H1 (cell line): ENCODE data around the gene HDAC6. TPM values are rescaled to one million over a fixed set of nuclear protein-coding genes. Genes with fewer than 3 reads are reported as not detected.

ENCODE experiments used
- CTCF ChIA-PET: fragments of 300-600 bp; sonication (Branson Sonifier 250); formaldehyde crosslinking; loops from one replicate; lab custom pipeline; 2021; ENCODE audit not compliant: partially characterized antibody; lab: Charles Lee
- POLR2A ChIA-PET: fragments of 300-600 bp; sonication (Branson Sonifier 250); formaldehyde crosslinking; loops from one replicate; lab custom pipeline; 2021; ENCODE audit warnings: inconsistent platforms; ENCODE audit not compliant: partially characterized antibody; lab: Charles Lee
- DNase-seq, 2 experiments: peaks; one replicate each; pipeline versions ENCODE4 v3.0.0 to v3.0.0-alpha.2; 2010 to 2022; ENCODE audit warnings: low spot score in 2 of 2, low read depth in 1 of 2, mixed read lengths in 1 of 2
- FAIRE-seq: peaks from 2 replicates; lab custom pipeline; 2011; peaks lifted over from hg19 to GRCh38; lab: Jason Lieb, UNC
- H2AFZ ChIP-seq: 2 replicates; pipeline ENCODE4 v1.8.1; 2012; ENCODE audit warnings: low read length, inconsistent platforms
- H2AK5ac ChIP-seq: 2 replicates; pipeline ENCODE4 v1.6.1; 2013; ENCODE audit warnings: low read depth, low read length
- H2BK120ac ChIP-seq: replicated peaks from 2 replicates; pipeline ENCODE3; 2013; ENCODE audit warnings: low read depth, low read length, inconsistent platforms
- H2BK12ac ChIP-seq: 2 replicates; pipeline ENCODE4 v1.6.1; 2013; ENCODE audit warnings: low read depth, low read length
- H2BK15ac ChIP-seq: 2 replicates; pipeline ENCODE4 v1.6.1; 2013; ENCODE audit warnings: low read length
- H2BK20ac ChIP-seq: 2 replicates; pipeline ENCODE4 v1.6.1; 2013; ENCODE audit warnings: low read length
- H2BK5ac ChIP-seq: 2 replicates; pipeline ENCODE4 v1.6.1; 2013; ENCODE audit warnings: low read depth, low read length
- H3K14ac ChIP-seq: 2 replicates; pipeline ENCODE4 v1.6.1; 2013; ENCODE audit warnings: inconsistent platforms; ENCODE audit not compliant: insufficient read length
- H3K18ac ChIP-seq: 2 replicates; pipeline ENCODE4 v1.6.1; 2013; ENCODE audit warnings: low read length; ENCODE audit errors: extremely low read depth
- H3K23ac ChIP-seq: 2 replicates; pipeline ENCODE4 v1.6.1; 2013; ENCODE audit warnings: inconsistent platforms; ENCODE audit not compliant: insufficient read length
- H3K23me2 ChIP-seq: 2 replicates; pipeline ENCODE4 v1.6.1; 2013; ENCODE audit warnings: low read depth, low read length
- H3K27ac ChIP-seq: 2 replicates; pipeline ENCODE4 v1.6.1; 2011; ENCODE audit warnings: low read depth, low read length, inconsistent platforms
- H3K27me3 ChIP-seq, 4 experiments: replicated peaks in 1 of 4; 1 replicate in 1 of 4; 2 replicates in 3 of 4; pipeline versions ENCODE4 v1.6.1 to v1.8.1; 2011 to 2013; ENCODE audit warnings: low read length in 3 of 4, mild to moderate bottlenecking in 3 of 4, inconsistent platforms in 2 of 4, mixed read lengths in 2 of 4, moderate library complexity in 1 of 4; ENCODE audit not compliant: control insufficient read depth in 3 of 4, insufficient read depth in 3 of 4; ENCODE audit errors: extremely low read depth in 1 of 4
- H3K36me3 ChIP-seq, 4 experiments: 2 replicates each; pipeline versions ENCODE4 v1.6.1 to v1.8.1; 2011 to 2013; ENCODE audit warnings: mild to moderate bottlenecking in 4 of 4, low read length in 3 of 4, moderate library complexity in 2 of 4, control low read depth in 1 of 4, inconsistent platforms in 1 of 4; ENCODE audit not compliant: insufficient read depth in 4 of 4, control insufficient read depth in 2 of 4
- H3K4ac ChIP-seq: replicated peaks from 2 replicates; pipeline ENCODE3; 2013; ENCODE audit warnings: low read length, low read depth, mixed read lengths, inconsistent platforms; ENCODE audit not compliant: insufficient read length
- H3K4me1 ChIP-seq, 4 experiments: replicated peaks in 1 of 4; 1 replicate in 1 of 4; 2 replicates in 3 of 4; pipeline versions ENCODE4 v1.6.1 to v1.8.1; 2011 to 2013; ENCODE audit warnings: low read length in 3 of 4, inconsistent platforms in 2 of 4, mixed read lengths in 1 of 4; ENCODE audit not compliant: insufficient read depth in 4 of 4, control insufficient read depth in 3 of 4
- H3K4me2 ChIP-seq, 2 experiments: 2 replicates each; pipeline versions ENCODE4 v1.6.1 to v1.8.1; 2011 to 2013; ENCODE audit warnings: low read depth in 2 of 2, low read length in 2 of 2, control low read depth in 1 of 2, inconsistent platforms in 1 of 2, mild to moderate bottlenecking in 1 of 2; ENCODE audit not compliant: insufficient read depth in 1 of 2
- H3K4me3 ChIP-seq, 4 experiments: fragments of 200-600, 300-600 bp in 1 of 4; sonication (generic), shearing (Covaris generic), sonication (Bioruptor Twin) in 1 of 4; 2 replicates each; pipeline versions ENCODE4 v1.5.1 to v1.8.1; 2011 to 2016; ENCODE audit warnings: low read length in 4 of 4, low read depth in 3 of 4, control low read depth in 2 of 4, inconsistent platforms in 2 of 4, mild to moderate bottlenecking in 2 of 4, mixed read lengths in 1 of 4, moderate library complexity in 1 of 4; ENCODE audit not compliant: insufficient read depth in 2 of 4; ENCODE audit errors: extremely low read depth in 1 of 4
- H3K56ac ChIP-seq: replicated peaks from 2 replicates; pipeline ENCODE3; 2013; ENCODE audit warnings: low read depth, mild to moderate bottlenecking, mixed read lengths, low read length, inconsistent platforms; ENCODE audit not compliant: insufficient read length
- H3K79me1 ChIP-seq: 2 replicates; pipeline ENCODE4 v1.6.1; 2013; ENCODE audit warnings: low read depth, low read length, control low read depth
- H3K79me2 ChIP-seq, 2 experiments: 2 replicates each; pipeline versions ENCODE4 v1.6.1 to v1.8.1; 2012 to 2013; ENCODE audit warnings: low read length in 2 of 2, mild to moderate bottlenecking in 2 of 2, inconsistent platforms in 1 of 2; ENCODE audit not compliant: insufficient read depth in 2 of 2, control insufficient read depth in 1 of 2
- H3K9ac ChIP-seq, 4 experiments: replicated peaks in 1 of 4; 1 replicate in 1 of 4; 2 replicates in 3 of 4; pipeline versions ENCODE4 v1.6.1 to v1.8.1; 2011 to 2013; ENCODE audit warnings: low read depth in 3 of 4, low read length in 3 of 4, control low read depth in 2 of 4, mild to moderate bottlenecking in 2 of 4, moderate library complexity in 2 of 4, inconsistent platforms in 1 of 4; ENCODE audit errors: extremely low read depth in 1 of 4
- H3K9me3 ChIP-seq, 2 experiments: 2 replicates each; pipeline versions ENCODE4 v1.6.1 to v1.8.1; 2012 to 2013; ENCODE audit warnings: mild to moderate bottlenecking in 2 of 2, moderate library complexity in 2 of 2, control low read depth in 1 of 2, inconsistent platforms in 1 of 2, low read depth in 1 of 2, low read length in 1 of 2, mixed read lengths in 1 of 2; ENCODE audit not compliant: insufficient read depth in 2 of 2
- H4K20me1 ChIP-seq, 2 experiments: replicated peaks in 1 of 2; 2 replicates each; pipeline versions ENCODE3 to v1.8.1; 2011 to 2013; ENCODE audit warnings: inconsistent platforms in 2 of 2, low read length in 2 of 2, mild to moderate bottlenecking in 1 of 2; ENCODE audit not compliant: insufficient read depth in 2 of 2, control insufficient read depth in 1 of 2
- H4K5ac ChIP-seq: 2 replicates; pipeline ENCODE4 v1.6.1; 2013; ENCODE audit warnings: low read length, low read depth, mixed read lengths, inconsistent platforms; ENCODE audit not compliant: insufficient read length
- H4K8ac ChIP-seq: 2 replicates; pipeline ENCODE4 v1.8.0; 2013; ENCODE audit warnings: mild to moderate bottlenecking, moderate library complexity, low read length, inconsistent platforms; ENCODE audit not compliant: insufficient read depth; ENCODE audit errors: extremely low read depth
- H4K91ac ChIP-seq: replicated peaks from 2 replicates; pipeline ENCODE3; 2013; ENCODE audit warnings: low read length, mixed read lengths, inconsistent platforms; ENCODE audit not compliant: insufficient read length
- ASH2L ChIP-seq: fragments of 200-600, 300-600 bp; sonication (generic); IDR thresholded peaks from one replicate; pipeline ENCODE4 v1.7.1; 2017; ENCODE audit warnings: low read length
- BRCA1 ChIP-seq: IDR thresholded peaks from 2 replicates; pipeline ENCODE4 v1.6.1; 2012; ENCODE audit warnings: low read depth, low read length, improper control_type of control experiment
- CTBP2 ChIP-seq: IDR thresholded peaks from 2 replicates; pipeline ENCODE4 v1.7.0; 2011; ENCODE audit warnings: borderline replicate concordance, mild to moderate bottlenecking, moderate library complexity, mixed read lengths, low read length; ENCODE audit not compliant: insufficient read depth, insufficient read length
- EGR1 ChIP-seq: IDR thresholded peaks from 2 replicates; pipeline ENCODE4 v1.6.1; 2011; ENCODE audit warnings: low read depth, low read length, borderline replicate concordance
- EZH2 ChIP-seq: fragments of 200-600 bp; sonication (generic); IDR thresholded peaks from 2 replicates; pipeline ENCODE4 v1.7.1; 2012; ENCODE audit warnings: low read depth, mild to moderate bottlenecking, moderate library complexity, low read length, inconsistent platforms; ENCODE audit not compliant: severe bottlenecking
- KDM4A ChIP-seq: IDR thresholded peaks from one replicate; pipeline ENCODE4 v1.7.1; 2012; ENCODE audit warnings: low read depth, mild to moderate bottlenecking, moderate library complexity, low read length, inconsistent platforms; ENCODE audit not compliant: severe bottlenecking
- RAD21 ChIP-seq, 2 experiments: IDR thresholded peaks in 1 of 2; conservative IDR thresholded peaks in 1 of 2; 2 replicates each; pipeline ENCODE4 v1.6.1; 2011; ENCODE audit warnings: low read depth in 2 of 2, low read length in 2 of 2, improper control_type of control experiment in 1 of 2, inconsistent platforms in 1 of 2, mild to moderate bottlenecking in 1 of 2, moderate library complexity in 1 of 2
- RNF2 ChIP-seq: fragments of 200-900, 300-1000 bp; sonication (generic); IDR thresholded peaks from 2 replicates; pipeline ENCODE4 v1.7.1; 2016; ENCODE audit warnings: borderline replicate concordance, low read depth, mild to moderate bottlenecking, antibody characterized with exemption, low read length; ENCODE audit not compliant: poor library complexity, severe bottlenecking; ENCODE audit errors: missing control alignments
- WGBS, 2 experiments: shearing (Covaris generic) in 1 of 2; methylation state at CpG; one replicate each; pipeline versions ENCODE4 v1.1.6 to v1.1.7; 2013 to 2015; ENCODE audit warnings: low lambda C conversion rate in 2 of 2, mixed read lengths in 2 of 2, inconsistent platforms in 1 of 2, low coverage in 1 of 2, missing lambda C conversion rate in 1 of 2; ENCODE audit not compliant: insufficient replicate concordance in 2 of 2, insufficient coverage in 1 of 2, insufficient read length in 1 of 2; ENCODE audit errors: extremely low coverage in 1 of 2, missing lambda C conversion rate in 1 of 2; 5-methylcytosine and 5-hydroxymethylcytosine counted together
- polyA plus RNA-seq, 7 experiments: library from polyadenylated mRNA; depleted of rRNA in 3 of 7; stranded (reverse) in 5 of 7; unstranded in 2 of 7; fragments of >200 nt in 5 of 7; fragments of 200-250 nt in 2 of 7; gene quantifications; 1 replicate in 5 of 7; 2 replicates in 1 of 7; 4 replicates in 1 of 7; pipeline versions ENCODE4 v1.2.1 to v1.2.3, GENCODE V29; 2011 to 2013; ENCODE audit warnings: missing spikeins in 2 of 7, mixed read lengths in 2 of 7
- total RNA-seq: library from RNA; stranded (reverse); fragmentation: NEBNext Ultra II Directional; extraction: Animal tissue kit (Norgen Biotek cat#: 25700); gene quantifications from 2 replicates; pipeline ENCODE4 v1.2.1, GENCODE V29; 2021
- TF ChIP-seq, protein P1 (sequence below): IDR thresholded peaks from 2 replicates; pipeline ENCODE4 v1.6.1; 2011; ENCODE audit warnings: low read length, improper control_type of control experiment

HDAC6 gene
- total and polyA plus RNA-seq, 2 of the 8 experiments (the other 6 are each of a cell fraction or from before 2014, with no cell fraction given): 34.0 to 51.8 TPM

DNA sequence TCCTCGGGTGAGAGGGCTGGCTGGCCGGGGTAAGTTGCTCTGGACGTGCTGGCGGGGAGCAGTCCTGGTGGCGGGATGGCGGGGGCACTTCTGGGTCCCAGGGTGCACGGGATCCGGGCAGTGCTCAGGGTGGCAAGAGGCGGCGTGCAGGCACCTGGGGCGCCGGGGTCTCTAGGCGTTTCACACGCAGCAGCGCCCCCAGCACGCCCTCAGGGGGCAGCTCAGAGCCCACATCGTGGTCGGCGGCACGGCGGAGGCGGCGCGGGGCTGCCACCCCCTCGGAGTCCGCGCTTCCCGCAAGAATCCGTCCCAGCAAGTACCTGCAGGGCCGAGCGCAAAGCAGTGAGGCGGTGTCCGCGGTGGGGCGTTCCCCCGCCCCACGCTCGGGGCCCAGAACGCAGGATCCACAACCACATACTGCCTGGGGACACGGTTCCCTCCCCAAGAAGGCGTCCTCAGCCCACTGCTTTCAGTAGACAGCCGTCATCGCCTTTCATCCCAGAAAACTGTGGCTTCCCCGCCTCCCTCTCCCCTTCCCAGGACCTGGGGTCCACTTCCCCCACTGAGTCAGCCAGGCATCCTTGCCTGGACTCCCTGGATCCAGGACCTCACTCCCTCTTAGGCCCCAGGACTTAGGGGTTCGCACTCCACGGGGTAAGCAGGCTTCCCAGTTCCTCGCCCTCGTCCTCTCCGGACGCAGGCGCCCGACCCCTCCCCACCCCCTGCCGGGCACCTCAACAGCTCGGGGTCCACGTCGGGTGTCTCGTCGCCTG lies 29.5 kb downstream of the HDAC6 start:
- ChIA-PET CTCF (interaction anchor here (0.8 to 1.6 kb wide), 3 partner anchors 9 to 34 kb away, joined by 3 to 4 read pairs (median 4); no protein-coding TSS in a partner anchor), POLR2A (interaction anchor here (1.1 to 2.1 kb wide), 3 partner anchors 25 to 66 kb away, joined by 3 to 6 read pairs (median 5); partner anchors contain the start of genes PQBP1 and TIMM17B)
- Histone ChIP-seq H2AFZ (peak overlapping the region; percentile 70; the same call in 1 of the 2 replicates), H2BK20ac (no peak overlapping the region), H3K4me2 (peak overlapping the region; percentile 75 to 85), H4K20me1 (peaks cover 0 to 3% of the 10 kb centered on the region in 2 experiments), H2BK5ac (no peak overlapping the region), H3K23ac (no peak overlapping the region), H2AK5ac (no peak overlapping the region), H3K18ac (no peak overlapping the region; the same call in 1 of the 2 replicates), H3K27me3 (peaks cover 21 to 67% (median 50%) of the 10 kb centered on the region in 4 experiments), H3K4ac (no peak overlapping the region), H2BK120ac (no peak overlapping the region), H2BK15ac (no peak overlapping the region), H3K14ac (no peak overlapping the region), H4K8ac (peak overlapping the region; percentile 51; the same call in 1 of the 2 replicates), H3K9ac (no peak overlapping the region), H3K56ac (no peak overlapping the region), H3K4me1 (peaks cover 0 to 8% (median 4%) of the 10 kb centered on the region in 4 experiments; a peak in 5 of 7 replicates), H3K79me2 (no peaks in the 10 kb centered on the region), H3K4me3 (peak overlapping the region; percentile 37 to 62 (median 42)), H3K23me2 (peaks cover 11% of the 10 kb centered on the region; the same call in 1 of the 2 replicates), H4K5ac (no peak overlapping the region), H2BK12ac (no peak overlapping the region), H3K9me3 (no peaks in the 10 kb centered on the region), H4K91ac (no peak overlapping the region), H3K36me3 (peaks cover 0 to 3% (median 0%) of the 10 kb centered on the region in 4 experiments; a peak in 1 of 8 replicates), H3K27ac (no peak overlapping the region), H3K79me1 (no peaks in the 10 kb centered on the region)
- DNase-seq (no peak), FAIRE-seq (no peak)
- WGBS, 2 experiments: 3% methylated on average over 10 of the region's 58 CpGs; no CpG with 5 or more reads in 1 of the 2 experiments
- TF ChIP-seq RAD21 (IDR thresholded peaks at IDR 0.05 in 1 of 2, conservative IDR thresholded peaks at IDR 0.05 in 1 of 2; ENCODE audit: low read depth in 2 of 2, low read length in 2 of 2) (no peak), ASH2L (no peak), RNF2 (no peak), CTBP2 (no peak), KDM4A (peak; percentile 42), EZH2 (peak; percentile 60), EGR1 (no peak), BRCA1 (no peak)
- TF ChIP-seq, protein P1, sequence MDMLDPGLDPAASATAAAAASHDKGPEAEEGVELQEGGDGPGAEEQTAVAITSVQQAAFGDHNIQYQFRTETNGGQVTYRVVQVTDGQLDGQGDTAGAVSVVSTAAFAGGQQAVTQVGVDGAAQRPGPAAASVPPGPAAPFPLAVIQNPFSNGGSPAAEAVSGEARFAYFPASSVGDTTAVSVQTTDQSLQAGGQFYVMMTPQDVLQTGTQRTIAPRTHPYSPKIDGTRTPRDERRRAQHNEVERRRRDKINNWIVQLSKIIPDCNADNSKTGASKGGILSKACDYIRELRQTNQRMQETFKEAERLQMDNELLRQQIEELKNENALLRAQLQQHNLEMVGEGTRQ: no peak
